ENCODE results near the gene PHOSPHO2.

DNA sequence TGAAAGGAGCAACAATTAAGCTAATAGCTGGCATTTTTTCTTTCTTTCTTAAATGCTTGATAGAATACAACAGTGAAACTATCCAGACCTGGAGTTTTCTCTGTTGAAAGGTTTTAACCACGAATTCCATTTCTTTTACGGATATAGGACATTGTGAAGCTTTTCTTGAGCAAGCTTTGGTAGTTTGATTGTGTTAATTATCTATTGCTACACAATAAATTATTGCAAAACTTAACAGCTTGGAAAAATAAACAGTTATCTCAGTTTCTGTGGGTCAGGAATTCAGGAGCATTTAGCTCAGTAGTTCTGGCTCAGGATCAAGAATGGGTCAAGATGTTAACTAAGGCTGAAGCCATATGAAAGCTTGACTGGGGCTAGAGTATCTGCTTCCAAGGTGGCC is 11.7 kb downstream of the PHOSPHO2 start:
- TF ChIP-seq CTCF (IDR thresholded peaks at IDR 0.05; ENCODE audit: low read depth, low read length), result no peak
- no peak for TF ChIP-seq EZH2phosphoT487 (IDR thresholded peaks at IDR 0.05; ENCODE audit: low read depth)

Measured in OCI-LY3 (cell line).